ENCODE results near the gene DAAM2.

DAAM2 gene

GRCh38 chr6:39935241-39935640, 143.1 kb downstream of the DAAM2 start:
- DNase-seq: no peak

- no peak for DNase-seq
Observed at GRCh38 chr6:39936857-39937256, 144.7 kb downstream of the DAAM2 start.

DNA sequence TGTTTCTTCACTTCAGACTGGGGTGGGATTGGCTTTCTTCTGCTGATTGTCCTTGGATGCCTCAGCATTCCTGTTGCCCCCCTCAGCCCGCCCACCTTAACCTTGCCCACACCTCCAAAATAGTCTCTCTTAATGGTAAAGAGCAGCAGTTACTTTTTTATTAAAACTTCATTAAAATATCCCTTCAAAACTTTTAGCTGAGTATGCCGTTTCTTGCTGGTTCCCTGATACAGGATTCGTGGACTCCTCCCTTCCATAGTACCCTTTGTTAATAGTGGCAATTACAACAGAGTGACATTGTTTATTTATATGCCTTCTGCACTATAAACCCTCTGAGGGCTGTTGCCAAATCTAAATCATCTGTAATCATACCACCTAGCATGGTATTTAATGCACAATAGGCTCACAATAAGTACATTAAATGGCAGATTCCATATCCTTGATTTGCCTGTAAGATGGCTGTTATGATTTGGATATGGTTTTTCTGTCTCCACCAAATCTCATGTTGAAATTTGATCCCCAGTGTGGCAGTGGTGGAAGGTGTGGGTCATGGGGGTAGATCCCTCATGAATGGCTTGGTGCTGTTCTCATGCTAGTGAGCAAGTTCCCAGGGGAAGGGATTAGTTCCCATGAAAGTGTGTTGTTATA, 145.6 kb downstream of the DAAM2 start:
- DNase-seq: no peak

GRCh38 chr6:39938773-39939654, 146.8 kb downstream of the DAAM2 start:
- no peak for DNase-seq

- no peak for DNase-seq
Observed at GRCh38 chr6:39941138-39941537, 149.0 kb downstream of the DAAM2 start.

DNA sequence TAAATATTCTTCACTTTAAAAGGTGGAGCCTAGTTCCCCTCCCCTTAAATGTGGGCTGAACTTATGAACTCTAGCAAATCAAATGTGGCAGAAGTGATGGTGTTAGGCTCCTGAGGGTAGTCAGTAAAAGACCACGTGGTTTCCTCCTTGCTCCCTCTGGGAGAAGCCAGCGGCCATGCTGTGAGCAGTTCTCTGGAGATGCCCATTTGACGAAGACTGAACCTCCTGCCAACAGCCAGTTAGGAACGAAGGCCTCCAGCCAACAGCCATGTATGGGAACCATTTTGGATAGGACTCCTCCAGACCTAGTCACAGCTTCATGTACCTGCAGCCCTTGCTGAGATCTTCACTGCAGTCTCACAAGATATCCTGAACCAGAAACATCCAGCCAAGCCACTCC, 149.6 kb downstream of the DAAM2 start:
- no peak for DNase-seq

- no peak for DNase-seq
Observed at GRCh38 chr6:39942903-39943580, 150.9 kb downstream of the DAAM2 start.

- DNase-seq: no peak
Observed at GRCh38 chr6:39945626-39946025, 153.4 kb downstream of the DAAM2 start.

DNA sequence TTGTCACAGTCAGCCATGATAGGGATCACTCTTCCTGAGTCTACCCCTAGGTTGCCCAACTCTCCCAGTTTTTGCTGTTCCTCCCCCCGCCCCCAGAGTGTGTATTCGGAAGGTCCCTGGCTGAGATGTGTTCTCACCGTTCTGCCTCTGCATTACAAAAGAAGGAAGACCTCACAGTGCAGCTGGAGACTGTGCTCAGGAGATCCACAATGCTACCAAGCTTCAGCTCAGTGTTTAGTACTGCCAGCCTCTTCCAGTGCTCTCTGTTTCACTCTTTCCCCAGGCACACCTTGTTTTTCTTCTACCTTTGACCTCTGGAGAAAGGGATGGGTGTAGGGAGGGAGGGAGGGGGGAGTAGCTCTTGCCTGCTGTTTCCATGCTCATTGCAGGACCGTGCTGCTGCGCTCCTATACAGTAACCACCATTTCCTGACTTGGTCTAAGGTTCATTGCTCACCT, 155.5 kb downstream of the DAAM2 start:
- DNase-seq: no peak

DNA sequence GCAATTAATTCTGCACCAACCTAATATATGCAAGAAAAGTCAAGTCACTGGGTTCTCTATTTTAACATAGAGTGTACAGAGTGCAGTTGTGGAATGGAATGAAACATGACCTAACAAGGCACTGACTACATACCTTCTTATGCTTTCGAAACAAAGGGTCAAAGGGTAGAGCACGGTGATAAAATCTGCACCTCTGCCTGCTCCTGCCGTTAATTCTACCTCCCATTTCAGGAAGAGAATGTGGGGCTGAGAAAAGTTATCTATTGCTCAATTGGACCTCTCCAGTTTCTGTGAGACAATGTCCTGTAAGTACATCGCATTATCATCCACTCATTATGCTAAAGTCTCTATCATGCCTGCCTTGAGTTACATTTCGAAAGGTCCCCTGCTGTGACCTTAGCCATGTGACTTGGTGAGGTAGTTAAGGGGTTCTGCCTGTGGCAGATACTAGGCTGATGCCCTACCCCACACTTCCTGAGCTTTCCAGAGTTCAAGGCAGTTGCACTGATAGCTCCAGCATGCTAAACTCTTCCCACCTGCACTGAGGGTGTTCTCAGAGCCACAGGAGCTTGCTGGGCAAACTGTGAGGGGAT, 156.1 kb downstream of the DAAM2 start:
- no peak for DNase-seq

- no peak for DNase-seq
Observed at GRCh38 chr6:39950125-39950720, 158.0 kb downstream of the DAAM2 start.

DNA sequence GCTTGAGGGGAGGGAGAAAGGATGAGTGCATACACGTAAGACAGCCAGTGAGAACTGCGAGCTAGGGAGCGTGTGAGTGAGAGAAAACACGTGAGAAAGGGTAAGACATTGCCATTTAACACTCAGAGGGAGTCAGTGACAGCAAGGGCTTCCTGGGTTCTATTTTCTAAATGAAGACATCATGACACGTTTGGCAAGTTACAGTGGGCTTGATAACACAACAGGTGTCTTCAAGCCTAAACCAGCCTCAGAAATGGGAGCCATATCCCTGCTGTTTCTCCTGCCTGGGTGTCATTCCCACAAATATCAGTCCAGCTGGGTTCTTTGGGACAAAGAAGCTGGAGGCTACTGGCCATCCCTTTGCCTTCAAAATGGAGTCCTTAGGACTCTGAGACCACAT, 159.0 kb downstream of the DAAM2 start:
- no peak for DNase-seq

GRCh38 chr6:39951716-39952115, 159.5 kb downstream of the DAAM2 start:
- no peak for DNase-seq

DNA sequence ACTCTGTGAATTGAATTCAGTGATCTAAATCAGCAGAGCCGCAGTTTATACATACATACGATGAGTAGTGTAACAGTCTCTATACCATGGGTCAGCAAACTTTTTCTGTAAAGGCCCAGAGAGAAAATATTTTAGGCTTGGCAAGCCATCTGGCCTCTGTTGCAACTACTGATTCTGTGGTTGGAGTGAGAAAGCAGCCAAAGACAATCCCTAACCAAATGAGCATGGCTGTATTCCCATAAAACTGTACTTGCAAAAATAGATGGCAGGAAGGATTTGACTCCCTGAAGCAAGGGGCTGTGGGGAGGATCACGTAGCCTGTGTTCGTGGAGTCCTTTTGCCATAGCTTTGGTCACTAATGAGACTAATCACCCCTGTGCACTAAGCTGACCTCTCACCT, 160.0 kb downstream of the DAAM2 start:
- no peak for DNase-seq

GRCh38 chr6:39953076-39953618, 161.0 kb downstream of the DAAM2 start:
- DNase-seq: no peak

All from CD4-positive, alpha-beta T cell treated with Interleukin-17A for 1 hour (primary cell).